Endothelial cell (in vitro differentiated cells): ENCODE measurements around the gene EZH1. TPM values are rescaled to one million over a fixed set of nuclear protein-coding genes. Genes with fewer than 3 reads are reported as not detected.

Source experiments
- DNase-seq: peaks from one replicate; pipeline ENCODE4 v3.0.0; 2021; ENCODE audit warnings: low spot score
- H3K27ac Mint-ChIP-seq: one replicate; pipeline ENCODE4 v1.8.0; 2021; ENCODE audit warnings: mixed read lengths, inconsistent platforms; ENCODE audit not compliant: unreplicated experiment
- H3K27me3 Mint-ChIP-seq: one replicate; pipeline ENCODE4 v1.8.0; 2021; ENCODE audit warnings: mild to moderate bottlenecking, moderate library complexity, mixed read lengths, inconsistent platforms; ENCODE audit not compliant: unreplicated experiment
- H3K36me3 Mint-ChIP-seq: one replicate; pipeline ENCODE4 v1.8.0; 2021; ENCODE audit warnings: mild to moderate bottlenecking, low read depth, mixed read lengths, inconsistent platforms; ENCODE audit not compliant: unreplicated experiment
- H3K4me1 Mint-ChIP-seq: one replicate; pipeline ENCODE4 v1.8.0; 2021; ENCODE audit warnings: mild to moderate bottlenecking, mixed read lengths, inconsistent platforms; ENCODE audit not compliant: unreplicated experiment
- H3K4me3 Mint-ChIP-seq: one replicate; pipeline ENCODE4 v1.8.0; 2021; ENCODE audit warnings: mild to moderate bottlenecking, mixed read lengths, inconsistent platforms; ENCODE audit not compliant: unreplicated experiment
- H3K9me3 Mint-ChIP-seq: one replicate; pipeline ENCODE4 v1.8.0; 2021; ENCODE audit warnings: mixed read lengths, inconsistent platforms; ENCODE audit not compliant: unreplicated experiment
- CTCF ChIP-seq: fragments of 200-600 bp; sonication (generic); IDR thresholded peaks from one replicate; pipeline ENCODE4 v1.5.0; 2021; ENCODE audit warnings: antibody characterized with exemption; ENCODE audit not compliant: unreplicated experiment
- long read RNA-seq: library from polyadenylated mRNA; unstranded; transcript quantifications from one replicate; pipeline ENCODE4 v2.0.0, GENCODE V29; 2020; ENCODE audit not compliant: unreplicated experiment
- total RNA-seq: library from RNA; stranded (reverse); fragmentation: NEBNext Ultra II Directional; extraction: Animal tissue kit (Norgen Biotek cat#: 25700); gene quantifications from one replicate; pipeline ENCODE4 v1.2.1, GENCODE V29; 2021; ENCODE audit not compliant: unreplicated experiment

EZH1 gene
- 31.7 TPM for total RNA-seq
- long read RNA-seq, full-length matches to known transcripts = 1 of 4 reads
- long read RNA-seq, partial matches to known transcripts = 1 of 4 reads
- long read RNA-seq, other reads (novel, unspliced or antisense) = 2 of 4 reads

DNA sequence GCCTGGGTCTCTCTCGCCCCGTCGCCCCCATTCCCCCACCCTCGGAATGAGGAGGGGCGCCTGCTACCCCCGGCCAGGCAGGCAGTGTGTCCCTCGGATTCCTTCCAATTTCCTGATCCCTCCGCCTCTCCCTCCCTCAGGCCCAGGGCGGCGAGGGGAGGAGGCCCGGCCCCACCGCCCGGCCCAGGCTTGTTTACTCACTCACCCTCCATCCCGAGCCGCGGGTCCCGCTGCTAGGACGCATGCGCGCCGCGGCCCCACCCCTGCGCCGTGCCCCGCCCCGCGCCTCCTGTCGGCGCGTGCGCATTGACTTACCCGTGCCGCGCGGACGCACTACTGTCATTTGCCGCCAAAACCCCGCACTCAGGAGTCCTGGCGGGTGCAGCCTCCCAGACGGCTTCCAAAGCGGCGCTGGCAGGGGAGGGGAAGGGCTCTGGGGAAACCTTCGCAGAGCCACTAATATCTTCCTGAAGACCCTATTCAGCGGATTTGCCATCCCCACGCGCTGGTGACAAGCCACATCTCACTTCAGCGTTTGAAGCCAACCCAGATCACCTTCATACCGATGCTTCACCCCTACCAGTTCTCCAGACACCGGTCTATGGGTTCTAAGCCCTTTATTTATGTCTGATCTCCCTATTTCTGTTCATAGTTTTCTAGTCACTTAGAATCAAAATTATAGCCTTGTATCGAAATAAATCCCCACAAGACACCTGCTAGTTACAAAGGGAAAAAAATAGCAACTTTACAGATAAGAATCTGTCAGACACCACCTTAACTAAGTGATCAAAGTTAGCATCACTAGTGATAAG lies at the start of gene EZH1:
Gene EZH1, minus strand, starts transcription at position 235 of the 812 bp plus-strand sequence. CDS start 16,099 bp downstream, outside the sequence.
- Mint-ChIP-seq H3K4me1 (peaks cover 36% of the 10 kb centered on the region), H3K36me3 (peaks cover 4% of the 10 kb centered on the region), H3K27ac (peak within 1 kb of the TSS; percentile 61), H3K27me3 (peaks cover 4% of the 10 kb centered on the region), H3K9me3 (no peaks in the 10 kb centered on the region), H3K4me3 (peak within 1 kb of the TSS; percentile 94)
- no peak for TF ChIP-seq CTCF
- peak; percentile 97 for DNase-seq

DNA sequence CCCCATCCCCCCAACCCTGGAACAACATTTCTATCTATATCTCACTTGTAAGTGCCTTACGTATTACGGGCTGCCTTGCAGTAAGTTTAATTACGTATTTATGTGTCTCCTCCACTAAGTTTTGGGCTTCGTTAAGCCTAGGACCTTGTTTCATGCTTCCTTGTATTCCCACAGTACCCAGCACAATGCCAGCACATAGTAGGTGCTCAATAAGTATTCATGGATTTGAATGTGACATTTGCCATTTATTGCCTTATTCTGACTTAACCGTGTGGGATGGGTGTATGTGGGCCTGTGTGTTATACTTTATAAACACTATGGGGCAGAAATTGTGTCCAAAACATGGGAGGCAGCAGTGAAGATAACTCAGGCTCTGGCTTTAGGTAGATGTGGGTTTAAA lies 47.7 kb upstream of the EZH1 start:
- H3K27me3 Mint-ChIP-seq = peaks cover 4% of the 10 kb centered on the region

GRCh38 chr17:42791948-42792347 lies 47.1 kb upstream of the EZH1 start:
- Mint-ChIP-seq H3K4me3 (no peak overlapping the region), H3K36me3 (peaks cover 29% of the 10 kb centered on the region), H3K9me3 (no peaks in the 10 kb centered on the region), H3K27ac (no peak overlapping the region), H3K4me1 (peaks cover 18% of the 10 kb centered on the region), H3K27me3 (peaks cover 4% of the 10 kb centered on the region)
- no peak for TF ChIP-seq CTCF
- no peak for DNase-seq

More for the DNA sequence above, 47.7 kb upstream of the EZH1 start:
- Mint-ChIP-seq H3K27ac (no peak overlapping the region), H3K4me3 (no peak overlapping the region), H3K36me3 (peaks cover 26% of the 10 kb centered on the region), H3K9me3 (no peaks in the 10 kb centered on the region), H3K4me1 (peaks cover 21% of the 10 kb centered on the region)
- DNase-seq = no peak
- no peak for TF ChIP-seq CTCF

DNA sequence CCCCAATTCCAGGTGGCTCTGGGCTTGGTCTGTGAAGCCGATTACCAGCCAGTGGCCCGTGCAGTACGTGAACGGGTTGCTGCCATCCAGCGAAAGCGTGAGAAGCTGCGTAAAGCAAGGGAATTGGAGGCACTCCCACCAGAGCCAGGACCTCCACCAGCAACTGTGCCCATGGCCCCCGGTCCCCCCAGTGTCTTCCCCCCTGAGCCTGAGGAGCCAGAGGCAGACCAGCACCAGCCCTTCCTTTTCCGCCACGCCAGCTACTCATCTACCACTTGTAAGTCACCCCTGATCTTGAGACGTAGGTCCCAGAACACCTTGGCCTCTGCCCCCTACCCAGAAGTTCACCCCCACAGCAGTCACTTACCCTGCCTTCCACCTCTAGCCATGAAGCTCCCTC lies 42.4 kb upstream of the EZH1 start:
- H3K27me3 Mint-ChIP-seq = peaks cover 14% of the 10 kb centered on the region
- H3K27ac Mint-ChIP-seq = no peak overlapping the region
- peak overlapping the region; percentile 62 for H3K4me3 Mint-ChIP-seq
- H3K4me1 Mint-ChIP-seq = peaks cover 20% of the 10 kb centered on the region
- no peak for DNase-seq
- no peak for TF ChIP-seq CTCF
- H3K9me3 Mint-ChIP-seq = no peaks in the 10 kb centered on the region
- peaks cover 31% of the 10 kb centered on the region for H3K36me3 Mint-ChIP-seq
